Fibroblast of mammary gland (primary cell): ENCODE measurements around the gene GRIK4.

Experiments
- DNase-seq: peaks from one replicate; pipeline ENCODE4 v3.0.0-alpha.2; 2010; ENCODE audit warnings: low read depth
- H3K4me3 ChIP-seq: 2 replicates; pipeline ENCODE4 v1.5.1; 2011; ENCODE audit warnings: low read depth, mild to moderate bottlenecking, low read length, moderate library complexity; ENCODE audit not compliant: control insufficient read depth
- TF ChIP-seq, protein P1 (sequence below): conservative IDR thresholded peaks from 2 replicates; pipeline ENCODE4 v1.5.1; 2011; ENCODE audit warnings: low read depth, low read length, inconsistent platforms; ENCODE audit not compliant: control insufficient read depth, insufficient read depth

GRIK4 gene

GRCh38 chr11:120608061-120608460 lies 96.5 kb downstream of the GRIK4 start:
- no peak for DNase-seq
- TF ChIP-seq, protein P1, sequence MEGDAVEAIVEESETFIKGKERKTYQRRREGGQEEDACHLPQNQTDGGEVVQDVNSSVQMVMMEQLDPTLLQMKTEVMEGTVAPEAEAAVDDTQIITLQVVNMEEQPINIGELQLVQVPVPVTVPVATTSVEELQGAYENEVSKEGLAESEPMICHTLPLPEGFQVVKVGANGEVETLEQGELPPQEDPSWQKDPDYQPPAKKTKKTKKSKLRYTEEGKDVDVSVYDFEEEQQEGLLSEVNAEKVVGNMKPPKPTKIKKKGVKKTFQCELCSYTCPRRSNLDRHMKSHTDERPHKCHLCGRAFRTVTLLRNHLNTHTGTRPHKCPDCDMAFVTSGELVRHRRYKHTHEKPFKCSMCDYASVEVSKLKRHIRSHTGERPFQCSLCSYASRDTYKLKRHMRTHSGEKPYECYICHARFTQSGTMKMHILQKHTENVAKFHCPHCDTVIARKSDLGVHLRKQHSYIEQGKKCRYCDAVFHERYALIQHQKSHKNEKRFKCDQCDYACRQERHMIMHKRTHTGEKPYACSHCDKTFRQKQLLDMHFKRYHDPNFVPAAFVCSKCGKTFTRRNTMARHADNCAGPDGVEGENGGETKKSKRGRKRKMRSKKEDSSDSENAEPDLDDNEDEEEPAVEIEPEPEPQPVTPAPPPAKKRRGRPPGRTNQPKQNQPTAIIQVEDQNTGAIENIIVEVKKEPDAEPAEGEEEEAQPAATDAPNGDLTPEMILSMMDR, result no peak
- H3K4me3 ChIP-seq, result no peak overlapping the region

DNA sequence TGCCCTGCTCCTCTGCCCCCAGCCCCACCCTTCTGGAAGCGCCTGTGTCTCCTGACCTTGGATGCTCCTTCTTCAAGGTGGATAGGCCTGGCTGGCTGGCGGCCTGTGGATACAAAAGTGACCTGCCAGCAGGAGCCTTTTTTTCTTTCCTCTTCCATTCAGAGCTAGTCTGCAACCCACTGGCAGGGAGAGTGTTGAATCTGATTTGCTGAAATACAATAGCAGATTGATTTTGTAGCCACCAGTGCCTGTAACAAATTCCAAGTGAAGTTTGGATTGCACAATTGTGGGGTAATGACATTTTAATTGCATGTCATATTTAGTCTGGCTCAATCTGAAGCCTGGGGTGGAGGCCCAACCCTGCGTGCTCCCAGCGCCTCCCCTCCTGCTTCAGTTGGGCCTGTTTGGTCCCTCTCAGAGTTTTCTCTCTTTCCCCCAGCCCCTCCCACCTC lies 97.2 kb downstream of the GRIK4 start:
- no peak overlapping the region for H3K4me3 ChIP-seq
- TF ChIP-seq, protein P1, result no peak
- peak; percentile 20 for DNase-seq

DNA sequence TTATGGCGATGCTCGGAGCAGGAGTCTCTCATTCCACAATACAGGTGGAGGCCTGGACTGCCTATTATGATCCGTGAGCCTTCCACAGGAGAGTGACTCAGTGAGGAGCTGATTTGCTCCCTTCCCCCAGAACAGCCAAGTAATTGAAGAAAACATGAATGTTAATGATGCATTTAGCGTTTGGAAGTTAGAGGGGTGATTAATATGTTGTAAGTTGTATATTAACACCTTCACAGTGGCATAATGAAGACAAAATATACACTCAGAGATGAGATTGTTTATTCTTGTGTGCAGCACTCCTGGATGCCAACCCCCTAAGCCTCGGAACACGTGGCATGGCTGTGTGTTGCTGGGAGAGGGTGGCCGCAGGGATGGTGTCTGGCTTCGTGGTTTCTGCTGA lies 98.6 kb downstream of the GRIK4 start:
- no peak overlapping the region for H3K4me3 ChIP-seq
- TF ChIP-seq, protein P1, result no peak
- DNase-seq, result no peak

GRCh38 chr11:120611581-120611980 lies 100.0 kb downstream of the GRIK4 start:
- TF ChIP-seq, protein P1, result no peak
- no peak for DNase-seq
- no peak overlapping the region for H3K4me3 ChIP-seq

DNA sequence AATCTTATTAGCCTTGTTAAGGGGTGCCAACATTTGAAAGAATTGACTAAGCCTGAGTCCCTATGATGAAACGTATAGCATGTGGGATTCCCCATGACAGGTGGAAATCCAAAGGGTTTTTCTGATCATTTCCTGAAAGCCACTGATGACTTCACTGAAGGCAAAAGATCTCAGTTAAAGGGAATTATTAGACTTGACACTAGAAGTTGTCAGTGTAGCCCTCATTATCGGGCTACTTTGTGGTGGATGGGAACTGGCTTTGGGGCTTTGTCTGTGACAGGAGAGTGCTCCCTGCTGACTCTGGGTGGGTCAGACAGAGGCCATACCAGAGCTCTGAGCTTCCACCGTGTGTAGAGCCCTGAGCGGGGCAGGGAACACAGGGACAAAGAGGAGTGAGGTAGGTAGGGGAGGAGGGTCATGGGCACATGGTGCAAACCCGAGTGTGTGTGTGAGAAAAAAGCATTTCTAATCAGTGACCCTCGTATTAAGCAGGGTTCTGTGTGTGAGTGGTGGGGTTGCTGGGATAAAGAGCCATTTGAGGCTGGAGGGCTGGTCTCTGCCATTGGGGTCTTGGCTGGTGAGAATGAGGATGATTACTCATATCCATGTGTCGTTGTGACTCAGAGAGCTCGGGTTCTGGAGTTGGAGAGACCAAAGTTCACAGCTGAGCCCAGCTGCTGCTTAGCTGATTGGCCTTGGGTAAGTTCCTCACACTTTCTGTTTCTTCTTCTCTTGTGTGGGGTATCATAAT lies 101.1 kb downstream of the GRIK4 start:
- no peak overlapping the region for H3K4me3 ChIP-seq
- TF ChIP-seq, protein P1, result no peak
- DNase-seq, result peak; percentile 58

GRCh38 chr11:120613264-120614226 lies 102.0 kb downstream of the GRIK4 start:
- no peak overlapping the region for H3K4me3 ChIP-seq
- DNase-seq, result no peak
- TF ChIP-seq, protein P1, result no peak
